HTR-8/SVneo (cell line): Measurements from ENCODE around the gene SNRPD3.
A peak's percentile ranks its signal among the peaks of the same experiment; 100 is the strongest.
"Not testable (repeated sequence)": the region's sequence is repeated elsewhere in the genome, so short reads cannot be mapped to it uniquely, and the experiment has no call there.

Experiments
- DNase-seq: peaks from one replicate; pipeline ENCODE4 v3.0.0; 2011; ENCODE audit warnings: low spot score, mixed read lengths; ENCODE audit not compliant: insufficient read length
- FAIRE-seq: peaks from 2 replicates; lab custom pipeline; 2011; peaks lifted over from hg19 to GRCh38; lab: Jason Lieb, UNC

SNRPD3 gene

GRCh38 chr22:24588757-24589481 lies 33.1 kb downstream of the SNRPD3 start:
- FAIRE-seq = no peak

GRCh38 chr22:24589518-24590030 lies 33.8 kb downstream of the SNRPD3 start:
- DNase-seq (no peak), FAIRE-seq (no peak)

More at GRCh38 chr22:24588757-24589481, 33.1 kb downstream of the SNRPD3 start:
- no peak for DNase-seq

GRCh38 chr22:24590596-24591173 lies 34.9 kb downstream of the SNRPD3 start:
- DNase-seq = no peak
- FAIRE-seq = no peak

GRCh38 chr22:24591286-24591830 lies 35.6 kb downstream of the SNRPD3 start:
- FAIRE-seq = no peak
- no peak for DNase-seq

- DNase-seq = peak; percentile 7
Observed at GRCh38 chr22:24592058-24592850, 36.5 kb downstream of the SNRPD3 start.

GRCh38 chr22:24592851-24593558 lies 37.2 kb downstream of the SNRPD3 start, which contains the start of gene LRRC75B:
Gene LRRC75B (minus strand): TSS chr22:24593073. CDS start chr22:24593039, 34 bp downstream.
- peak; percentile 83 for DNase-seq
- FAIRE-seq = peak; percentile 57

More at GRCh38 chr22:24592058-24592850, 36.5 kb downstream of the SNRPD3 start:
- FAIRE-seq = no peak

GRCh38 chr22:24593559-24593835 lies 37.7 kb downstream of the SNRPD3 start:
- DNase-seq, FAIRE-seq: not testable (repeated sequence)

- DNase-seq (no peak), FAIRE-seq (no peak)
Observed at GRCh38 chr22:24593836-24594568, 38.2 kb downstream of the SNRPD3 start.

GRCh38 chr22:24594569-24595120 lies 38.8 kb downstream of the SNRPD3 start:
- FAIRE-seq = no peak
- no peak for DNase-seq

GRCh38 chr22:24595228-24595627 lies 39.4 kb downstream of the SNRPD3 start:
- DNase-seq (no peak), FAIRE-seq (no peak)

- DNase-seq = no peak
- FAIRE-seq = no peak
Observed at GRCh38 chr22:24595863-24596262, 40.1 kb downstream of the SNRPD3 start.

- DNase-seq, FAIRE-seq: not testable (repeated sequence)
Observed at GRCh38 chr22:24597076-24597475, 41.3 kb downstream of the SNRPD3 start.

GRCh38 chr22:24599514-24599913 lies 43.7 kb downstream of the SNRPD3 start:
- FAIRE-seq = no peak
- DNase-seq = no peak

GRCh38 chr22:24599958-24600715 lies 44.3 kb downstream of the SNRPD3 start:
- not testable (repeated sequence) for FAIRE-seq, DNase-seq

GRCh38 chr22:24601217-24602104 lies 45.7 kb downstream of the SNRPD3 start:
- FAIRE-seq = no peak

GRCh38 chr22:24602105-24602749 lies 46.4 kb downstream of the SNRPD3 start:
- not testable (repeated sequence) for DNase-seq, FAIRE-seq

More at GRCh38 chr22:24601217-24602104, 45.7 kb downstream of the SNRPD3 start:
- DNase-seq = no peak
